Measurements from ENCODE around the gene KCNN1.
"Not testable (repeated sequence)": the region's sequence is repeated elsewhere in the genome, so short reads cannot be mapped to it uniquely, and the experiment has no call there.

Gene KCNN1

GRCh38 chr19:18020212-18021085 is 53.5 kb downstream of the KCNN1 start:
- in situ Hi-C loops (cut with MboI; ENCODE audit: low sequenced_read_pairs, unreplicated experiment): no loop called here
- DNase-seq (ENCODE audit: low spot score): peak; percentile 29

GRCh38 chr19:18021121-18021755 is 54.3 kb downstream of the KCNN1 start:
- in situ Hi-C loops (cut with MboI; ENCODE audit: low sequenced_read_pairs, unreplicated experiment): no loop called here
- peak; percentile 63 for DNase-seq (ENCODE audit: low spot score)
- TF ChIP-seq CTCF (IDR thresholded peaks at IDR 0.05; ENCODE audit: borderline replicate concordance, control extremely low read depth, extremely low read depth, insufficient read depth, missing control alignments): no peak

More at GRCh38 chr19:18020212-18021085, 53.5 kb downstream of the KCNN1 start:
- TF ChIP-seq CTCF (IDR thresholded peaks at IDR 0.05; ENCODE audit: borderline replicate concordance, control extremely low read depth, extremely low read depth, insufficient read depth, missing control alignments): no peak

GRCh38 chr19:18023622-18024251 is 56.8 kb downstream of the KCNN1 start:
- DNase-seq (ENCODE audit: low spot score): peak; percentile 47
- in situ Hi-C loops (cut with MboI; ENCODE audit: low sequenced_read_pairs, unreplicated experiment): no loop called here

GRCh38 chr19:18027151-18027550 is 60.2 kb downstream of the KCNN1 start:
- in situ Hi-C loops (cut with MboI; ENCODE audit: low sequenced_read_pairs, unreplicated experiment): no loop called here
- no peak for DNase-seq (ENCODE audit: low spot score)
- no peak for TF ChIP-seq CTCF (IDR thresholded peaks at IDR 0.05; ENCODE audit: borderline replicate concordance, control extremely low read depth, extremely low read depth, insufficient read depth, missing control alignments)

More at GRCh38 chr19:18023622-18024251, 56.8 kb downstream of the KCNN1 start:
- TF ChIP-seq CTCF (IDR thresholded peaks at IDR 0.05; ENCODE audit: borderline replicate concordance, control extremely low read depth, extremely low read depth, insufficient read depth, missing control alignments): no peak

GRCh38 chr19:18029617-18030338 is 62.9 kb downstream of the KCNN1 start:
- in situ Hi-C loops (cut with MboI; ENCODE audit: low sequenced_read_pairs, unreplicated experiment): no loop called here
- DNase-seq (ENCODE audit: low spot score): no peak
- no peak for TF ChIP-seq CTCF (IDR thresholded peaks at IDR 0.05; ENCODE audit: borderline replicate concordance, control extremely low read depth, extremely low read depth, insufficient read depth, missing control alignments)

GRCh38 chr19:18031401-18031800 is 64.5 kb downstream of the KCNN1 start:
- in situ Hi-C loops (cut with MboI; ENCODE audit: low sequenced_read_pairs, unreplicated experiment); DNase-seq (ENCODE audit: low spot score): not testable (repeated sequence)

- DNase-seq (ENCODE audit: low spot score); in situ Hi-C loops (cut with MboI; ENCODE audit: low sequenced_read_pairs, unreplicated experiment): not testable (repeated sequence)
Observed at GRCh38 chr19:18032102-18032501, 65.2 kb downstream of the KCNN1 start.
